G401.6 (cell line): ENCODE data around the gene PIGH.
"Not testable (repeated sequence)": the region's sequence is repeated elsewhere in the genome, so short reads cannot be mapped to it uniquely, and the experiment has no call there.

Experiments
- FAIRE-seq: peaks from 2 replicates; lab custom pipeline; 2012; peaks lifted over from hg19 to GRCh38; lab: Jason Lieb, UNC

PIGH gene

GRCh38 chr14:67551123-67551522 lies 48.9 kb downstream of the PIGH start:
- no peak for FAIRE-seq

DNA sequence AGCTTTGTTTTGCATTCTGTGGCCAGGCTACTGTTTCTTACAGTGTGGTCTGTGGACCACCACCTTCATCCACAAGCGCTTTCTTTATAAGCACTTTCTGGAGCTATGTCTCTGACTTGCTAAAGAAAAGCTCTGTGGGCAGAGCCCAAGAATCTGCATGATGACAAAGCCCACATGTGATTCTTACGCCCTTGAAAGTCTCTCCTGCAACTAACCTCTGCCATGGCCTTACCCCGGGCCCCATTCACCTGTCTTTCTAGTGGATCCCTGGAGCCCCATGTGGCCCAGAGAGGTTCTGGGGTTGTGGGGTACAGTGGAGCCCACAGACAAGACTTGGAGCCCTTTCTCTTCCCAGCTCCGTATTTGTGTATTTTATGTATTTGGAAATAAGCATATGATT lies 50.3 kb downstream of the PIGH start:
- no peak for FAIRE-seq

DNA sequence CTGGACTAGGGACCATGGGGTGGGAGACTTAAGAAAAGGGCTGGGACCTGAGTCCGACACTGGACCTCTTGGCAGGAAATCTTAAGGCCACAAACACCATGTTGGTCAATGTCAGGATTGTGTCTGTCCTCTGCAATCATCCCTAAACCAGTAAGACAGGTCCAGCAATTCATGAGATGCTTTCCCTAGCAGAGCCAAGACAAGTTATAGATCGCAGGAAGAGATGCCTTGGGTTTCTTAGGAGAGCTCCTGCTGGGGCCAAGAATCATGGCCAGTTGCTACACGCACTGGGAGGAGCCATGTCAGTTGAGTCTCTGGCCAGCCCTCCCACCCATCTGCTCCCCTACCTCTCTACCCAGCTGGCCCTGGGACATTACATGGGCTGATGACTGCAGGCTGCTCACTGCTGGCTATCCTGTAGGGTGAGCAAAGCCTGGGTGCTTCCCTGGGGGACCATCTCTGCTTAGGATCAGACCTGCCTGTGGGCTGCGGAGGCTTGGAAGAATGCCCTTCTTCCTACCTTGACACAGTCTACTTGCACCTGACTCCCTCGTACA lies 52.8 kb downstream of the PIGH start:
- no peak for FAIRE-seq

DNA sequence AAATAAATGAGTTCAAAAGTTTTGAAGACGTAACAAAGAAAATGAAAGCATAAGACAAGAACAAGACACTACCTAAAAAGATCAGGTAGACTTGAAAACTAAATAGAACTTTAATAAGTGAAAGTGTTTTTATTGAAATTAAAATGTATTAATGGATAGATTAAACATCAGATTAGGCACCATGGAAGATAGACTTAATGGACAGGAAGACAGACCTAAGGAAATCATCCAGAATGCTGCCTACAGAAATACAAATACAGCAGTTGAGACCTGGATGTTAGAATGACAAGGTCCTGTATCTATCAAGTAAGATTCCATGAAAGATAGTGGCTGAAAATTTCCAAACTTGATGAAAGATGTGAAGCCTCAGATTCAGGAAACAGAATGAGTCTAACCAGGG lies 55.5 kb downstream of the PIGH start:
- FAIRE-seq, result no peak

DNA sequence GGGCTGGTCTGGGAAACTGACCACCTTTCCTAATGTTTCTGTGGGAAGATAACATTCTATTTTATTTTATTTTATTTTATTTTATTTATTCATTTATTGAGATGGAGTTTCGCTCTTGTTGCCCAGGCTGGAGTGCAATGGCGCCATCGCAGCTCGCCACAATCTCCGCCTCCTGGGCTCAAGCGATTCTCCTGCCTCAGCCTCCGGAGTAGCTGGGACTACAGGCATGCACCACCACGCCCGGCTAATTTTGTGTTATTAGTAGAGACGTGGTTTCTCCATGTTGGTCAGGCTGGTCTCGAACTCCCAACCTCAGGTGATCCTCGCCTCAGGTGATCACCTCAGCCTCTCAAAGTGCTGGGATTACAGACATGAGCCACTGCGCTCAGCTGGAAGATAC lies 57.4 kb downstream of the PIGH start:
- FAIRE-seq, result not testable (repeated sequence)

DNA sequence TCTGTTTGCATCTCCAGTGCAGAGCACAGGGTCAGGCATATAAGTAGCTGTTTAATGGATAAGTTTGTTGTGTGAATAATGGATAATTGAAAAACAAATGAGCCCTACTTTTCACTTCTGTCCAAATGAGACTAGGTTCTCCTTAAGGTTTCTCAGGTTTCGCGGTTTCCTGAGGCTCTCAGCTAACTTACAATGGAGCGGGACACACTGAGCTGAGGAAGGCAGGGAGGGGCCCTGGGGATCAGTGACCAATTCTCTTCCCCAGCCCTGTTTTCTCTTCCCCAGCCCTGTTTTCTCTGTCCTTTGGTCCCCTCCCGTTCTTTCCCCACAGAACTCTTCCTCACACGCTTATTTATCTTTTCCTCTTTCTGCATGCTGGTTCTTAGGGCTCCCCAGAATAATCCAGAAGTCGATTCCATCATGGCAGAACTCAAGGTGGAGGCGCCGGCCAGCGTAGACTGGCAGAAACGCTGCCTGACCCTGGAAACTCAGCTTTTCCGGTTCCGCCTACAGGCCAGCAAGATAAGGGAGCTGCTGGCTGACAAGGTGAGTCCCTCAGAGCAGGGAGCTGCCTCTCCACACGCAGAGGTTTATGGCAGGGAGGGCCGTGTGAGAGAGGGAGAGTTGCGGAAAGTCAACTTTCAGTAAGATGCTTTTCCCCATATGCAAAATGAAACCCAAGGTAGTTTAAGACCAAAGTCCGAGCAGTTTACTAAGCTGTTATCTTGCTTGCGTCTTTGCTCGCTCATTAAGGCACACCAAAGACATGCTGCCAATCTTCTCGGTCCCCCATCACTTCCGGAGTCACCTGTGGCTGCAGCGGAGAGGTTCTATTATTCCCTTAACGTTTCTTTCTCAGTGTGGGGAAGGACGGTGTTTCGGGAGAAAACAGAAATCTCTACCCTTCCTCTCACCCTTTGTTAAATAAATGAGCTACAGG lies 58.4 kb downstream of the PIGH start:
- no peak for FAIRE-seq
